Large intestine (tissue), 3 donors: Measurements from ENCODE around the gene HPCAL1. TPM values are rescaled to one million over a fixed set of nuclear protein-coding genes. Genes with fewer than 3 reads are reported as not detected.
"Not testable (repeated sequence)": the region's sequence is repeated elsewhere in the genome, so short reads cannot be mapped to it uniquely, and the experiment has no call there.

Experiments used
- DNase-seq, 2 donors: peaks; one replicate each; pipeline versions ENCODE4 v3.0.0 to v3.0.0-alpha.2; 2013
- H3K27ac ChIP-seq: one replicate; pipeline ENCODE4 v1.5.1; 2013; ENCODE audit warnings: low read length
- H3K27me3 ChIP-seq: 2 replicates; pipeline ENCODE4 v1.6.1; 2013; ENCODE audit warnings: low read length; ENCODE audit not compliant: control insufficient read depth, insufficient read depth
- H3K36me3 ChIP-seq: 2 replicates; pipeline ENCODE4 v1.6.1; 2013; ENCODE audit warnings: low read length; ENCODE audit not compliant: control insufficient read depth, insufficient read depth
- H3K4me1 ChIP-seq: one replicate; pipeline ENCODE4 v1.6.1; 2013; ENCODE audit warnings: low read length; ENCODE audit not compliant: control insufficient read depth, insufficient read depth
- H3K4me3 ChIP-seq: one replicate; pipeline ENCODE4 v1.5.1; 2013; ENCODE audit warnings: low read length
- H3K9me3 ChIP-seq: one replicate; pipeline ENCODE4 v1.6.1; 2013; ENCODE audit warnings: mild to moderate bottlenecking, low read depth, low read length, moderate library complexity; ENCODE audit not compliant: control insufficient read depth
- WGBS: methylation state at CpG from one replicate; pipeline ENCODE4 v1.1.5; 2013; ENCODE audit warnings: low lambda C conversion rate; ENCODE audit not compliant: insufficient coverage; 5-methylcytosine and 5-hydroxymethylcytosine counted together
- polyA plus RNA-seq: library from polyadenylated mRNA; unstranded; fragments of 120-200 nt; gene quantifications from one replicate; pipeline ENCODE4 v1.2.1, GENCODE V29; 2013

The HPCAL1 gene
- polyA plus RNA-seq, 1 donor: 68.7 TPM

DNA sequence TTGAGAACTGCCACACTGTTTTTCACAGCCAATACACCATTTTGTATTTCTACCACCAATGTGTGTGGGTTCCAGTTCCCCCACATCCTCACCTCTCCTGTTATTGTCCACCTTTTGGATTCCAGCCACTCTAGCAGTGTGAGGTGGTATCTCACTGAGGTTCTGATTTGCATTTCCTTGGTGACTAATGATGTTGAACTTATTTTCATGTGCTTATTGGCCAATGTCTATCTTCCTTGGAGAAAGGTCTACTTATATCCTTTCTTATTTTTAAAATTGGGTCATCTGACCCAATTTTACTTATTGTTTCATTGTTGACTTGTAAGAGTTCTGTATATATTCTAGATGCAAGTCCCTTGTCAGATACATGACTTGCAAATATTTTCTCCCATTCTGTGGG lies 9.1 kb upstream of the HPCAL1 start:
- Histone ChIP-seq H3K4me3 (no peak overlapping the region), H3K9me3 (no peaks in the 10 kb centered on the region), H3K27ac (no peak overlapping the region), H3K27me3 (no peaks in the 10 kb centered on the region), H3K36me3 (no peaks in the 10 kb centered on the region), H3K4me1 (no peaks in the 10 kb centered on the region)
- DNase-seq: no peak

DNA sequence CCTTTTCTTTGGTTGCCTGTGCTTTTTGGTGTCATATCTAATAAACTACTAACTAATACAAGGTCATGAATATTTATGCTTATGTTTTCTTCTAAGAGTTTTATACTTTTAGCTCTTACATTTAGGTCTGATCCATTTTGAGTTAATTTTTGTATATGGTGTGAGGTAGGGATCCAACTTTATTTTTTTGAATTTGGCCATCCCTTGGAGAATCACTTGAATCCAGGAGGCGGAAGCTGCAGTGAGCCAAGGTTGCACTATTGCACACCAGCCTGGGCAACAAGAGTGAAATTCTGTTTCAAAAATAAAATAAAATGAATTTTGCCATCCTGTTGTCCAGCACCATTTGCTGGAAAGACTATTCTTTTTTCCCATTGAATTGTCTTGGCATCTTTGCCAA lies 8.6 kb upstream of the HPCAL1 start:
- no peak overlapping the region for H3K4me3 ChIP-seq
- H3K9me3 ChIP-seq: no peaks in the 10 kb centered on the region
- H3K36me3 ChIP-seq: no peaks in the 10 kb centered on the region
- no peak for DNase-seq
- H3K4me1 ChIP-seq: no peaks in the 10 kb centered on the region
- no CpG with 5 or more reads among the region's 1 CpG for WGBS
- no peaks in the 10 kb centered on the region for H3K27me3 ChIP-seq
- no peak overlapping the region for H3K27ac ChIP-seq

DNA sequence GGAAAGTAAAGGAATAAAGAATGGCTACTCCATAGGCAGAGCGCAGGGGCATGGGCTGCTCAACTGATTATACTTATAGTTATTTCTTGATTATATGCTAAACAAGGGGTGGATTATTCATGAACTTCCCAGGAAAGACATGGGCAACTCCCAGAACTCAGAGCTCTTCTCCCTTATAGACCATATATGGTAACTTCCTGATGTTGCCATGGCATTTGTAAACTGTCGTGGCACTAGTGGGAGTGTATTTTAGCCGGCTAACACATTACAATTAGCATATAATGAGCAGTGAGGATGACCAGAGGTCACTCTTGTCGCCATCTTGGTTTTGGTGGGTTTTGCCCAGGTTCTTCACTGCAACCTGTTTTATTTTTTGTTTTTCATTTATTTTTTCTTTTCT lies 7.1 kb upstream of the HPCAL1 start:
- not testable (repeated sequence) for DNase-seq, H3K36me3 ChIP-seq, H3K4me3 ChIP-seq, H3K4me1 ChIP-seq, H3K27me3 ChIP-seq, H3K9me3 ChIP-seq, H3K27ac ChIP-seq
- no CpG with 5 or more reads among the region's 4 CpGs for WGBS

DNA sequence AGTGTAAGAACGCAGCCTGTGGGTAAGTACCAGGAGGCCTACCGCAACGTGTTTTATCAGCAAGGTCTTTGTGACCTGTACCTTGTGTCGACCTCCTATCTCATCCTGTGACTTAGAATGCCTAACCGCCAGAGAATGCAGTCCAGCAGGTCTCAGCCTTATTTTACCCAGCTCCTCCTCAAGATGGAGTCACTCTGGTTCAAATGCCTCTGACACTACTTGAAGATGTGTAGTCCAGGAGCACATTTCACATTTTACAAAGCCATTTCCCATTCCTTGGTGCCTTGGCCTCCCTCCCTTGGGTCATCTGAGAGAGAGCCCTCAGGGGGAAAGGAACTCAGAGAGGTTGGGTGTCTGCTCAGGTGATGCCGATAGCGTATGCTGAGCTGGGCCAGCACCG lies 6.6 kb upstream of the HPCAL1 start:
- no peak overlapping the region for H3K27ac ChIP-seq
- H3K27me3 ChIP-seq: no peaks in the 10 kb centered on the region
- no peak overlapping the region for H3K4me3 ChIP-seq
- no peaks in the 10 kb centered on the region for H3K36me3 ChIP-seq
- DNase-seq: no peak
- H3K9me3 ChIP-seq: no peaks in the 10 kb centered on the region
- peaks cover 7% of the 10 kb centered on the region for H3K4me1 ChIP-seq
- WGBS: no CpG with 5 or more reads among the region's 8 CpGs

DNA sequence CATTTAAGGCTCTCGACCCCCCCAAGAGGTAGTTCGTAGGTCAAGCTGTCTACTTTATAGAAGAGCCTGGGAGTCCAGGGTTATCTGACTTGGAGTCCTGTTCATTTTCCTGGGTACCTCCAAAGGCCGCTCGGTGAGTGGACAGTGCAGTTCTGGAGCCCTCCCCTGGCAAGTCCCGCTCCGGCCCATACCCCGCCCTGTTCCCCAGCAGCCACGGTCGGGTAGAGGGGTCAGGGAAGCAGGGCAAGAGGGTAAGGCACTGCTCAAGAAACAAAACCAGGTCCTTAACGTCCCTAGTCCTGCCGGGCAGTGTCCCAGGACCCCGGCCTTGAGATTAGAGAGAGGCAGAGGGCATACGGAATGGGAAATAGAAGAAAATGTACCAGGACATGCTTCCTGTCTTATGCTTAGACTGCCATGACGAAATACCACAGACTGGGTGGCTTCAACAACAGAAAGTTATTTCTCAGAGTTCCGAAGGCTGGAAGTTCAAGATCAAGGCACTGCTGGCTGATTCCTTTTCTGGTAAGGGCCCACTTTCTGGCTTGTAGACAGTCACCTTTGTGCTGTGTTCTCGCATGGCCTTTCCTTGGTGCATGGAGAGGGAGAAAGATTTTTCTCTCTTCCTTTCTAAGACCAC lies 5.4 kb upstream of the HPCAL1 start:
- WGBS: no CpG with 5 or more reads among the region's 16 CpGs
- no peak overlapping the region for H3K4me3 ChIP-seq
- DNase-seq: no peak
- no peak overlapping the region for H3K27ac ChIP-seq
- H3K9me3 ChIP-seq: no peaks in the 10 kb centered on the region
- no peaks in the 10 kb centered on the region for H3K36me3 ChIP-seq
- H3K4me1 ChIP-seq: peaks cover 17% of the 10 kb centered on the region
- no peaks in the 10 kb centered on the region for H3K27me3 ChIP-seq

DNA sequence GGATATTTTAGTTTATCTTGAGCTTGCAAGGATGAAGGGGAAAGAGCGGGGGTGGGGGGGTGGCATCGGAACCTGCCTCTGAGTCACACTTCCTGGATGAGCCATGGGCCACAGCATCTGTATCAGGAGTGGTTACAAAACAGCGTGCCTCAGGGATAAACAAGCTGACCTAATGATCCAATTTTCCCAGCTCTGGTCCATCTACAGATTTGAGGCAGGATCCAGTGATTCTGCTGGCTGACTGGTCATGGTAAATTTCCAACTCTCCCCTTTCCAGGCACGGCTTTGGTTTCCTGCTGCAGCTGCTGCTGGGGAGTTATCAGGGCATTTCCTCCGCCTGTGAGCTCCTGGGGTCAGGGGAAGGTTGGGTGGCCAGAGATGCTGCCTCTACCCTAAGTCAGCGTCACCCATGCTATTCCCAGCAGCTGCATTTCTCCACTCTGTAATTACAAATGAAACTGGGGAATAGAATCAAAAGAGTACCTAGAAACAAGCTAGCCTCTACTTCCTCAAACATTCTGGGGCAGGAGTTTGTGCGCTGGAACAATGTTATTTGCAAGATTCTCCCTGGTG lies 4.7 kb upstream of the HPCAL1 start:
- no peak overlapping the region for H3K4me3 ChIP-seq
- H3K9me3 ChIP-seq: no peaks in the 10 kb centered on the region
- DNase-seq: peak in 1 of 2 donors; percentile 20
- H3K27ac ChIP-seq: no peak overlapping the region
- H3K36me3 ChIP-seq: no peaks in the 10 kb centered on the region
- H3K4me1 ChIP-seq: peaks cover 17% of the 10 kb centered on the region
- no peaks in the 10 kb centered on the region for H3K27me3 ChIP-seq
- no CpG with 5 or more reads among the region's 7 CpGs for WGBS

DNA sequence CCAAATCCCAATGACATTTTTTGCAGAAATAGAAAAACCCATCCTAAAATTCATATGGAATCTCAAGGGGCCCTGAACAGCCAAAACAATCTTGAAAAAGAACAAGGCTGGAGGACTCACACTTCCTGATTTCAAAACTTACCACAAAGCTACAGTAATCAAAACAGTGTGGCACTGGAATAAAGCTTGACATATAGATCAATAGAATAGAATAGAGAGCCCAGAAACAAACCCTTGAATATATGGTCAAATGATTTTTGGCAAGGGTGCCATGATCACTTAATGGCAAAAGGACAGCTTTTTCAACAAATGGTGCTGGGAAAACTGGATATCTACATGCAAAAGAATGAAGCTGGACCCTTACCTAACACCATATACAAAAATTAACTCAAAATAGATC lies 3.9 kb upstream of the HPCAL1 start:
- not testable (repeated sequence) for H3K9me3 ChIP-seq, DNase-seq, H3K36me3 ChIP-seq, H3K27me3 ChIP-seq, H3K4me3 ChIP-seq, H3K27ac ChIP-seq
- peaks cover 17% of the 10 kb centered on the region for H3K4me1 ChIP-seq

DNA sequence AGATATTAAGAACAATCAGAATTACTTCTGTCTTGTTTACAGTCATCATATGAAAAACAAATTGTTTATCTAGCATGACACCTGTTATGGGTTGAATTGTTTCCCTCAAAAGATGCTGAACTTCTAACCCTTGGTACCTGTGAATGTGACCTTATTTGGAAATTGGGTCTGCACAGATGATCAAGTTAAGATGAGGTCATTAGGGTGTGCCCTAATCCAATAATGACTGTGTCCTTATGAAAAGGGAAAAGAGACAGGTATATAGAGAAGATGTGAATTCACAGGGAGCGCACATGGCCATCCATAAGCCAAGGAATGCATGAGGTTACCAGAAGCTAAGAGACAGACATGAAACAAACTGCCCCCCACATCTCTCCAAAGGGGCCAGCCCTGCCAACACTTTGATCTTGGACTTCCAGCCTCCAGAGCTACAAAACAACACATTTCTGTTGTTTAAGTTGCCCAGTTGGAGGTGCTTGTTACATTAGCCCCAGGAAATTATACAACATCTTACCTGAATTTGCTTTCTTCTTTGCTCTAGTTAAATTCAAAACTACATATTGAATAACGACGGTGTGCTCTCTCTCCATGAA lies 2.3 kb upstream of the HPCAL1 start:
- Histone ChIP-seq H3K4me1 (peaks cover 29% of the 10 kb centered on the region), H3K4me3 (no peak overlapping the region), H3K27me3 (peaks cover 4% of the 10 kb centered on the region), H3K36me3 (no peaks in the 10 kb centered on the region), H3K9me3 (no peaks in the 10 kb centered on the region), H3K27ac (peak overlapping the region; percentile 91)
- WGBS: 100% methylated on average over 1 of the region's 3 CpGs
- peak in 1 of 2 donors; percentile 42 for DNase-seq

DNA sequence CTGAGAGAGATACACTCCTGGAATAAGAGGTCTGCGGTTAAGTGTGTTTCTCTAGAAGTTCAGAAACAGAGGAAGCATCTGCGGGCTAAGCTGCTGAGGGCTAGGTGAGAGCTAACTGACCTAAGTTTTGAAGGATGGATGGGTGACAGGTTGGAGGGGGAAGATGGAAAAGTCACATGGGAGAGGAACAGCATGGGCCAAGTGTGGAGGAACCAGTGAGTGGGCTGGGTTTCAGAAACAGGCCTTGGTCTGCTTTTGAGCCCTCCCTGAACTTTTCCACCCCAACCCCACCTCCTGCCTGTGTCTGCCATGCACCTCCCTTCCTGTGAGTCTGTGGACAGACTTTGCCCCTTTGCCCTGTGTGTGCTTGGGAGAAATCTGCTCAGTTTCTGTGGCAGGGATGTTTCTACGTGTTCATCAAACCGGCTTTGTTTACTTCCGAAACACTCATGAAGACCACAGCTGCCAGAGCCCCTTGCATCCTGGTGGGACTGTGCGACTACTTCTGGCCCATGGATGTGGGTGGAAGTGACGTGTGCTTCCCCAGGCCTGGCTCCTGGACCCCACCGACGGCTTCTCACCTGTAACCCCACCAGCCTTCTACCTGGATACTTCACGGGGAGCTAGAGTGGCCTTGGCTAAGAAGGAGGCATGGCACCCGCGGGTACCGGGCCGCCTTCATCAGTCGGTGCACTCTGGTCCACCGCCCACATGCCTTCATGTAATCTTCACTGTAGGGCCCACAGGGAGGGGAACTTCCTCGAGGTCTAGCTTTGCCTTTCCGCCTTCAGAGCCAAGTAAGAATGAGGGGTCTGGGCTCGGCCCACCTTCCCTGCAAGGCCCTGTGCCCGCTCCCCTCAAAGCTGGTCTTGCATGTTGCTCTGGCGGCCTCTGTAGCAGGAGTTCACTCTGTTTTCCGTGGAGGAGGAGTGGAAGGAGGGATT lies 1.4 kb upstream of the HPCAL1 start:
- Histone ChIP-seq H3K27ac (peak overlapping the region; percentile 91), H3K4me3 (peak overlapping the region; percentile 51), H3K36me3 (no peaks in the 10 kb centered on the region), H3K27me3 (peaks cover 4% of the 10 kb centered on the region), H3K4me1 (peaks cover 38% of the 10 kb centered on the region), H3K9me3 (no peaks in the 10 kb centered on the region)
- DNase-seq: peak; percentile 72 to 89
- 93% methylated on average over 2 of the region's 22 CpGs for WGBS

DNA sequence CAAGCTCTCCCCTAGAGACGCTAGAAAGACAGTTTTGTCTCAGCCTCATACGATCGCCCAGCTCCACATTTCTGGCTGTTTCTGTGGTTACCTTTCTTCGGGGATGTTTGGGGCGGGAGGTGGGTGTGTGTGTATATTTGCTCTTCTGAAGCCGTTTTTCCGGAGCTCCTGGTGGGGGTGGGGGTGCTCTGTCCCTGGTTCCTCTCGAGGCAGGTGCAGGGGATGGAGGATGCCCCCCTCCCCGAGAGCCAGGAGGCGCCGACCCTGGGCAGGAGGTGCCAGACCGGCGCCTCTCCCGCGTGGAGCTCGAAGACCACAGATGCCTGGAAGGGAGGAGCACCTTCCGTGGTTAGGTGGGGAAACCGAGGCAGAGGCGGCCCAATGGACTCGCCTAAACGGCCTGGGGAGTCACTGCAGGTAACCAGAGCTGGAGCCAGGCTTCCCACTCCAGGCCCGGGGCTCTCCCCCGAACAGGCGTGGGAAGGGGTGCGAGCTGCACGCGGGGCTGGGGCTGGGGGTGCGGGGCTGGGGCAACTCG lies 694 bp upstream of the HPCAL1 start:
- no peaks in the 10 kb centered on the region for H3K9me3 ChIP-seq
- no peaks in the 10 kb centered on the region for H3K36me3 ChIP-seq
- H3K27ac ChIP-seq: peak overlapping the region; percentile 91
- WGBS: no CpG with 5 or more reads among the region's 29 CpGs
- H3K4me3 ChIP-seq: peak overlapping the region; percentile 51
- DNase-seq: peak in 1 of 2 donors; percentile 61
- peaks cover 4% of the 10 kb centered on the region for H3K27me3 ChIP-seq
- H3K4me1 ChIP-seq: peaks cover 40% of the 10 kb centered on the region
